Esophagus muscularis mucosa (tissue), 4 donors: Measurements from ENCODE around the gene RNF180. TPM values are rescaled to one million over a fixed set of nuclear protein-coding genes. Genes with fewer than 3 reads are reported as not detected.

Experiments
- DNase-seq: peaks from one replicate; pipeline ENCODE4 v3.0.0-alpha.2; 2017; ENCODE audit errors: extremely low spot score
- H3K27ac ChIP-seq, 4 donors: fragments of 200-600 bp; sonication (generic); replicated peaks in 1 of 4; 1 replicate in 3 of 4; 2 replicates in 1 of 4; pipeline ENCODE4 v1.5.1; 2016 to 2019; ENCODE audit warnings: mild to moderate bottlenecking in 1 of 4
- H3K27me3 ChIP-seq, 4 donors: fragments of 200-600 bp; sonication (generic); one replicate each; pipeline versions ENCODE4 v1.5.1 to v1.6.0; 2016 to 2019
- H3K36me3 ChIP-seq, 4 donors: fragments of 200-600 bp; sonication (generic); one replicate each; pipeline ENCODE4 v1.5.1; 2016 to 2019
- H3K4me1 ChIP-seq, 4 donors: fragments of 200-600 bp; sonication (generic); one replicate each; pipeline ENCODE4 v1.5.1; 2016 to 2019
- H3K4me3 ChIP-seq, 4 donors: fragments of 200-600 bp; sonication (generic); 1 replicate in 2 of 4; 2 replicates in 2 of 4; pipeline ENCODE4 v1.5.1; 2016 to 2019; ENCODE audit warnings: mild to moderate bottlenecking in 4 of 4, moderate library complexity in 1 of 4
- H3K9me3 ChIP-seq, 4 donors: fragments of 200-600 bp; sonication (generic); 1 replicate in 3 of 4; 2 replicates in 1 of 4; pipeline ENCODE4 v1.5.1; 2016 to 2019
- EP300 ChIP-seq: sonication (generic); formaldehyde crosslinking; IDR thresholded peaks from one replicate; pipeline ENCODE4 v1.6.1; 2017; ENCODE audit warnings: antibody characterized with exemption
- POLR2A ChIP-seq: fragments of 450-650 bp; IDR thresholded peaks from one replicate; pipeline ENCODE4 v1.6.1; 2017; ENCODE audit warnings: antibody characterized with exemption, moderate library complexity, mild to moderate bottlenecking, low read depth
- POLR2AphosphoS5 ChIP-seq, 2 donors: sonication (generic); formaldehyde crosslinking; IDR thresholded peaks; one replicate each; pipeline ENCODE4 v1.6.1; 2017; ENCODE audit warnings: antibody characterized with exemption in 2 of 2
- WGBS: methylation state at CpG from one replicate; pipeline ENCODE4 v1.1.5; 2018; 5-methylcytosine and 5-hydroxymethylcytosine counted together
- intact Hi-C: fragments of 100-400 bp; cut with DNase I; formaldehyde crosslinking; loops from one replicate; pipeline ENCODE4 v1.15.1; 2023
- total RNA-seq, 4 donors: library from RNA; depleted of rRNA; stranded (reverse); fragments of >200 nt; gene quantifications; one replicate each; pipeline versions ENCODE4 v1.1.0 to v1.2.1, GENCODE V29; 2016
- TF ChIP-seq, protein P1 (sequence below), 3 experiments: fragments of 200-600 bp in 2 of 3; fragments of 450-650 bp in 1 of 3; sonication (generic) in 2 of 3; IDR thresholded peaks; one replicate each; pipeline ENCODE4 v1.5.1; 2017 to 2019; ENCODE audit warnings: antibody characterized with exemption in 3 of 3, mild to moderate bottlenecking in 2 of 3, moderate library complexity in 1 of 3

The RNF180 gene
- total RNA-seq, 4 donors from 2014 or later = 17.9 to 22.4 (median 21.0) TPM

DNA sequence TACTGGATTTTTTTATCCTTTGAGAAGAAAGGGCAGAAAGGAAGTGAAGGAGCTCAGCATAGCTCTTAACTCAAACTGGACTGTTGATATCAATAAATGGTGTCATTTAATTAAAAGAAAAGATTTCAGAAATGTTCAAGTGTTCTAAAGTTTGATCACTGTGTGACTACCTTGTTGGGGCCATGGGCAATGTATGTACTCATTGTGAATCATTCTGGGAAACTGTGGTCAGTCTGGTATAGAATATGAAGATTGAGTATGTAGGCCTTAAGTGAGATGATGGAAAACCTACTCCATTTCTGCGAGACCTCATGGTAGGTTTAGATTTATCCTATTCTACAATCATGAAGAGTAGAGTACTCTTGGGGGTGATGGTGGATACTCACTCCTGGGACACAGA is 175.7 kb downstream of the RNF180 start:
- no peaks in the 10 kb centered on the region for H3K4me1 ChIP-seq
- peaks cover 0 to 8% (median 0%) of the 10 kb centered on the region in 4 donors for H3K9me3 ChIP-seq
- intact Hi-C loops = no loop called here
- no peak overlapping the region for H3K27ac ChIP-seq
- H3K36me3 ChIP-seq = no peaks in the 10 kb centered on the region
- WGBS = 100% methylated on average over 1 of the region's 1 CpG
- H3K4me3 ChIP-seq = no peak overlapping the region
- no peaks in the 10 kb centered on the region for H3K27me3 ChIP-seq
- DNase-seq = no peak
- TF ChIP-seq EP300 (no peak), POLR2A (no peak), POLR2AphosphoS5 (IDR thresholded peaks at IDR 0.05) (no peak)
- TF ChIP-seq, protein P1, sequence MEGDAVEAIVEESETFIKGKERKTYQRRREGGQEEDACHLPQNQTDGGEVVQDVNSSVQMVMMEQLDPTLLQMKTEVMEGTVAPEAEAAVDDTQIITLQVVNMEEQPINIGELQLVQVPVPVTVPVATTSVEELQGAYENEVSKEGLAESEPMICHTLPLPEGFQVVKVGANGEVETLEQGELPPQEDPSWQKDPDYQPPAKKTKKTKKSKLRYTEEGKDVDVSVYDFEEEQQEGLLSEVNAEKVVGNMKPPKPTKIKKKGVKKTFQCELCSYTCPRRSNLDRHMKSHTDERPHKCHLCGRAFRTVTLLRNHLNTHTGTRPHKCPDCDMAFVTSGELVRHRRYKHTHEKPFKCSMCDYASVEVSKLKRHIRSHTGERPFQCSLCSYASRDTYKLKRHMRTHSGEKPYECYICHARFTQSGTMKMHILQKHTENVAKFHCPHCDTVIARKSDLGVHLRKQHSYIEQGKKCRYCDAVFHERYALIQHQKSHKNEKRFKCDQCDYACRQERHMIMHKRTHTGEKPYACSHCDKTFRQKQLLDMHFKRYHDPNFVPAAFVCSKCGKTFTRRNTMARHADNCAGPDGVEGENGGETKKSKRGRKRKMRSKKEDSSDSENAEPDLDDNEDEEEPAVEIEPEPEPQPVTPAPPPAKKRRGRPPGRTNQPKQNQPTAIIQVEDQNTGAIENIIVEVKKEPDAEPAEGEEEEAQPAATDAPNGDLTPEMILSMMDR (IDR thresholded peaks at IDR 0.05) = no peak

DNA sequence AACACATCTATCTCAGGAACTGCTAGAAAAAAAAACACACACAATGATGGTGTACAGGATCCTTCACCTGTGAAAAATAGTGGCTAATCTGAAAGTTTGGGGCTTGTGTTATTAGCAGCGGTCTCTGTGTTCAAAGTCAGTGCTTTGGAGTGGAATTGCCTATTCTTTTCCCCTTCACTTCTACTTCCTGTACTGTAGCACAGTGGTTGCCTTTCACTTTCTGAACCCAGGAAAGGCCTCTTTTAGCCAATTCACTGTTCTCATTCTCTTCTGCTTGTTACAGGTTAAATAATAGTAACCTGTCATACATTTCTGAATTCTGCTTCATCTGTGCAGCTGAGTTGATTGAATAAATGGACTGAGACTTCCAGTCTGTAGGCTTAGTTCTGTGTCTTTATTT is 178.9 kb downstream of the RNF180 start:
- intact Hi-C loops = no loop called here
- no peaks in the 10 kb centered on the region for H3K4me1 ChIP-seq
- no peak for TF ChIP-seq EP300
- TF ChIP-seq POLR2AphosphoS5 (IDR thresholded peaks at IDR 0.05) = no peak
- TF ChIP-seq, protein P1 (IDR thresholded peaks at IDR 0.05) = no peak
- no peak for TF ChIP-seq POLR2A
- H3K27me3 ChIP-seq = no peaks in the 10 kb centered on the region
- H3K27ac ChIP-seq = no peak overlapping the region
- peaks cover 0 to 8% (median 0%) of the 10 kb centered on the region in 4 donors for H3K9me3 ChIP-seq
- no peak overlapping the region for H3K4me3 ChIP-seq
- H3K36me3 ChIP-seq = no peaks in the 10 kb centered on the region
- 83% methylated on average over 1 of the region's 1 CpG for WGBS
- no peak for DNase-seq

DNA sequence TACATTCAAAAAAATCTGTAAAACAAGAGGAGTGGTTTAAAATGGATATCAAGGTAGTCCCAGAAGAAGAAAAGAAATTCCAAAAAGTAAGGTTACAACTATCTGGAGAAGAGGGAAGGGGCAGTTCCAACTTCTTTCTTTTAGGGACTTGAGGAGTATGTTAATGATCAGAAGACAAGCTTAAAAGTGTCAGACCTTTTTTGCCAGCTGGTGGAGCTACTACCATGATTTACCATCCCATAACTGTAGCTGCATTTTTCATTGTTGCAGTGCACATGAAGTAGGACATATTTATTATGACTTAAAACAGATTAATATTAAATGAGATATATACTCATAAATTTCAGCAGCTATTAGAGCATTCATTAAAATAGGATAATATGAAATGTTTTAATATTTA is 181.7 kb downstream of the RNF180 start:
- TF ChIP-seq POLR2AphosphoS5 (IDR thresholded peaks at IDR 0.05) = no peak
- TF ChIP-seq EP300 = no peak
- TF ChIP-seq POLR2A = no peak
- TF ChIP-seq, protein P1 (IDR thresholded peaks at IDR 0.05) = no peak
- H3K4me1 ChIP-seq = no peaks in the 10 kb centered on the region
- no peak overlapping the region for H3K27ac ChIP-seq
- peaks cover 0 to 8% (median 0%) of the 10 kb centered on the region in 4 donors for H3K9me3 ChIP-seq
- H3K36me3 ChIP-seq = no peaks in the 10 kb centered on the region
- no peak overlapping the region for H3K4me3 ChIP-seq
- H3K27me3 ChIP-seq = no peaks in the 10 kb centered on the region
- no peak for DNase-seq
- intact Hi-C loops = no loop called here

DNA sequence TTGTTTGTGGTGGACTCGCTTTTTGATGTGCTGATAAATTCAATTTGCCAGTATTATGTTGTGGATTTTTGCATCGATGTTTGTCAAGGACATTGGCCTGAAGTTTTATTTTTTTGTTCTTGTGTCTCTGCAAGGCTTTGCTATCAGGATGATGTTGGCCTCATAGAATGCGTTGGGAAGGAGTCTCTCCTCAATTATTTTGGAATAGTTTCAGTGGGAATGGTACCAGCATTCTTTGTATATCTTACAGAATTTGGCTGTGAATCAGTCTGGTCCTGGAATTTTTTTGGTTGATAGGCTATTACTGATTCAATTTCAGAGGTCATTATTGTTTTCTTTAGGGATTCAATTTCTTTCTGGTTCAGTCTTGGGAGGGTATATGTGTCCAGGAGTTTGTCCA is 198.8 kb downstream of the RNF180 start:
- intact Hi-C loops = no loop called here
- Histone ChIP-seq H3K4me1 (no peaks in the 10 kb centered on the region), H3K27ac (no peak overlapping the region), H3K36me3 (no peaks in the 10 kb centered on the region), H3K27me3 (no peaks in the 10 kb centered on the region), H3K9me3 (peaks cover 0 to 19% (median 10%) of the 10 kb centered on the region in 4 donors), H3K4me3 (no peak overlapping the region)
- no peak for DNase-seq
- no peak for TF ChIP-seq POLR2AphosphoS5 (IDR thresholded peaks at IDR 0.05)
- TF ChIP-seq POLR2A = no peak
- 84% methylated on average over 3 of the region's 3 CpGs for WGBS

DNA sequence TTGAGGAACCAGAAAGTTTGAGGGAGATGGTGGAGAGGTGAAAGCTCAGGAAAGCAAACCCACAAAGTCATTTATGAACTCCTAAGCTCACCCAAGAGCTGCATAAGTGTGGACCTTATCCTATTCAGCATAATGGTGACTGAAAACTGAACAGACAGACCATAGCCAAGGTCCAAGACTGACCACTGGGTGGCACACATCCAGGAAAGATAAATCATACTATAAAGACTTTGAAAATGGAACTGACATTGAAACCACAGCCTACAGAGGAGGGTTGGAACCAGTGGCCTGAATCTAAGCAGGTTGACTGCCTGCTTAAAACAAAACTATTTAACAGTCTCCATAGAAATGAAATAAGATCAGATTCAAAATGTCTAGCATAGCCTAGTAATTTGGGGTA is 219.1 kb downstream of the RNF180 start:
- intact Hi-C loops = no loop called here
- DNase-seq = no peak
- Histone ChIP-seq H3K27ac (no peak overlapping the region), H3K27me3 (no peaks in the 10 kb centered on the region), H3K4me3 (no peak overlapping the region), H3K9me3 (peaks cover 0 to 13% (median 1%) of the 10 kb centered on the region in 4 donors), H3K4me1 (no peaks in the 10 kb centered on the region), H3K36me3 (no peaks in the 10 kb centered on the region)
- TF ChIP-seq POLR2A (no peak), POLR2AphosphoS5 (IDR thresholded peaks at IDR 0.05) (no peak), EP300 (no peak)
- TF ChIP-seq, protein P1 (IDR thresholded peaks at IDR 0.05) = no peak
